Mesenchymal stem cell (in vitro differentiated cells and primary cell): ENCODE data around the gene PGGT1B. TPM values are rescaled to one million over a fixed set of nuclear protein-coding genes. Genes with fewer than 3 reads are reported as not detected.

Source experiments
- small RNA-seq: library from polyadenylated mRNA; stranded (forward); fragments of <200 nt; extraction: miRNeasy Mini kit (QIAGEN cat#:217004); gene quantifications from one replicate; pipeline ENCODE3, GENCODE V24; 2013; ENCODE audit warnings: low read depth

The PGGT1B gene

Small RNA genes lying within 50 kb of the gene (small RNA-seq; reads per million reads assigned to genes)
- gene HMGN1P15 = not detected
